ENCODE measurements around the gene DCLK1. TPM values are rescaled to one million over a fixed set of nuclear protein-coding genes. Genes with fewer than 3 reads are reported as not detected.

DCLK1 gene
- total and polyA plus RNA-seq, 10 donors, result 2.0 to 22.1 (median 11.7) TPM

DNA sequence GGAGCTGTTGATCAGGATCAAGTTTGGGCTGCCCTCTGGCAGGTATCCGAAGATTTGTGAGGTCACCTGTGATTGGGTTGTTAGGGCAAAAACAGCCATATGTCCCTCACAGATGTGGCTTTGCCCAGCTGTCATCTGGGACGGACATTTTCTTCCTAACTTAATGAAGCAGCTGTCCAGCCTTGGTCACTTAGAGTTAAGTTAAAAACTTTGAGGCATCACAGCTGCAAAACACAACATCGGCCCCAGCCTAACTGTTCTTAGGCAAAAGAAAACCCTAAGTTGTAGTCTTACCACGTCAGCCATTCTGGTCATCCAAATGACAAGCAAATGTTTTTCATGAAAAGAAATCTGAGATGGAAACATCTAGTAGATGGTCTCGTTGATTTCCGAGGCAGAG, 318.4 kb downstream of the DCLK1 start:
- Histone ChIP-seq H3K27me3 (replicated peaks in 1 of 7) (no peaks in the 10 kb centered on the region), H3K4me1 (no peaks in the 10 kb centered on the region), H3K36me3 (no peaks in the 10 kb centered on the region), H3K27ac (no peak overlapping the region), H3K9me3 (no peaks in the 10 kb centered on the region), H3K4me3 (no peak overlapping the region)
- TF ChIP-seq POLR2A (IDR thresholded peaks at IDR 0.05) (no peak), POLR2AphosphoS5 (IDR thresholded peaks at IDR 0.05) (no peak)
- TF ChIP-seq, protein P1, sequence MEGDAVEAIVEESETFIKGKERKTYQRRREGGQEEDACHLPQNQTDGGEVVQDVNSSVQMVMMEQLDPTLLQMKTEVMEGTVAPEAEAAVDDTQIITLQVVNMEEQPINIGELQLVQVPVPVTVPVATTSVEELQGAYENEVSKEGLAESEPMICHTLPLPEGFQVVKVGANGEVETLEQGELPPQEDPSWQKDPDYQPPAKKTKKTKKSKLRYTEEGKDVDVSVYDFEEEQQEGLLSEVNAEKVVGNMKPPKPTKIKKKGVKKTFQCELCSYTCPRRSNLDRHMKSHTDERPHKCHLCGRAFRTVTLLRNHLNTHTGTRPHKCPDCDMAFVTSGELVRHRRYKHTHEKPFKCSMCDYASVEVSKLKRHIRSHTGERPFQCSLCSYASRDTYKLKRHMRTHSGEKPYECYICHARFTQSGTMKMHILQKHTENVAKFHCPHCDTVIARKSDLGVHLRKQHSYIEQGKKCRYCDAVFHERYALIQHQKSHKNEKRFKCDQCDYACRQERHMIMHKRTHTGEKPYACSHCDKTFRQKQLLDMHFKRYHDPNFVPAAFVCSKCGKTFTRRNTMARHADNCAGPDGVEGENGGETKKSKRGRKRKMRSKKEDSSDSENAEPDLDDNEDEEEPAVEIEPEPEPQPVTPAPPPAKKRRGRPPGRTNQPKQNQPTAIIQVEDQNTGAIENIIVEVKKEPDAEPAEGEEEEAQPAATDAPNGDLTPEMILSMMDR (IDR thresholded peaks at IDR 0.05 in 8 of 11, conservative IDR thresholded peaks at IDR 0.05 in 3 of 11), result no peak
- intact Hi-C loops (cut with DNase I; ENCODE audit: low total_unique reads), result no loop called here
- DNase-seq, result no peak
- WGBS, 5 donors, result 66 to 79% (median 71%) methylated on average over 6 of the region's 6 CpGs

DNA sequence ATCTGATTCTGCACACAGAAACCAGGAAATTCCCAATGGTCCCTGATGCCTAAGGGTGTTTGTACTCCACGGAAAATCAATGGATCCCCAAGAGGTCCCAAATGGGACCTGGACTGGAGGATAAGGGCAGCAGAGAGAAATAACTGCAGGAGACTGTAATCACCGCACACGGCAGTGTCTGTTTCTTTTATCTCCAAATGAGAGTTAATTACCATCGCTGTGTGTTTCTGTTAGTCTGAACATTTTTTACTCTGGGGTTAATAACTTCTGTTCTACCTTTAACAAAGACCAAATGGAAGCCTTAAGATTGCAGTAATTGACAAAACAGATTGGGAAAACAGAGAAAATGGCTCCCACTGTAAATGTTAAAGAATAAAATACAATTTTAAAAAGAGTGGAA, 320.9 kb downstream of the DCLK1 start:
- H3K27ac ChIP-seq, result no peak overlapping the region
- no peaks in the 10 kb centered on the region for H3K27me3 ChIP-seq (replicated peaks in 1 of 7)
- H3K9me3 ChIP-seq, result no peaks in the 10 kb centered on the region
- H3K4me1 ChIP-seq, result no peaks in the 10 kb centered on the region
- intact Hi-C loops (cut with DNase I; ENCODE audit: low total_unique reads), result no loop called here
- no peak for TF ChIP-seq POLR2A (IDR thresholded peaks at IDR 0.05)
- 83 to 96% (median 85%) methylated on average over 4 of the region's 4 CpGs for WGBS, 5 donors
- H3K4me3 ChIP-seq, result no peak overlapping the region
- DNase-seq, result no peak
- no peaks in the 10 kb centered on the region for H3K36me3 ChIP-seq

DNA sequence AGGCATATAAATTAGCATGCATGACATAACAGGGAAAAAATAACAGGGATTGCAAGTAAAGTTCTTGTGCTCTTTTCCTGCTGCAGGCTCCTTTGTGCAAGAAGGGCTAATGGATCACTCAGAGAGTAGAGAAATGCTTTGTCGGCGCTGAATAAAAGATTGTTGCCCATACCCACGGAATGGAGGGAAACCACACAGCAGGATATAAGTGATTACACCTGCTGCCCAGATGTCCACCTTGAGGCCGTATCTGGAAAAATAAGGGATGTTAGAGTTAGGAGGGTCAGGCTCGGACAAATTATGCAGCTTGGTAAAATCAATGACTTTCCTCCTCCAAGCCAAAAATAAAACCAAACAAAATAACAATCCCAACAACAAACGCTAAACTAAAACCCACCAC, 322.3 kb downstream of the DCLK1 start:
- Histone ChIP-seq H3K9me3 (no peaks in the 10 kb centered on the region), H3K27ac (no peak overlapping the region), H3K36me3 (no peaks in the 10 kb centered on the region), H3K4me3 (no peak overlapping the region), H3K4me1 (no peaks in the 10 kb centered on the region), H3K27me3 (replicated peaks in 1 of 7) (no peaks in the 10 kb centered on the region)
- no peak for DNase-seq
- intact Hi-C loops (cut with DNase I; ENCODE audit: low total_unique reads), result no loop called here
- 88 to 94% (median 92%) methylated on average over 6 of the region's 6 CpGs for WGBS, 5 donors
- TF ChIP-seq POLR2AphosphoS5 (IDR thresholded peaks at IDR 0.05) (no peak), POLR2A (IDR thresholded peaks at IDR 0.05) (no peak)
- TF ChIP-seq, protein P1 (IDR thresholded peaks at IDR 0.05 in 8 of 11, conservative IDR thresholded peaks at IDR 0.05 in 3 of 11), result no peak

DNA sequence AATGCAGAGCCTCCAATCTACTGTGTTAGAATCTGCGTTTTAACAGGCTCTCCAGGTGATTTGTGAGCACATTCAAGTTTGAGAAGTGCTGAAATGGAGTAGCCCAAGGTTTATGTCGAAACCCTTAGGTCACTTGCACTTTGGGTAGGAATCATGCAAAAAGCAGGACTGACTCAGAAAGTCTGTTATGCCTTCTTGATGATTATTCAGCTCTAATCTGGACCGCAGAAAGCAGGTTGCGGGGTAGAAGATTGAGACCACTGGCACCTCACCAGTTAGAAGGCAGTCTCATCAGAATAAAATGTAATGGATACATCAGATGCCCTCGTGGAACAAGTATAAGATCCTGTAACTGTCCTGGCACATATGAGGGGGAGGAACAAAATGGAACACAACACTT, 326.3 kb downstream of the DCLK1 start:
- H3K9me3 ChIP-seq, result no peaks in the 10 kb centered on the region
- no peaks in the 10 kb centered on the region for H3K27me3 ChIP-seq (replicated peaks in 1 of 7)
- no peaks in the 10 kb centered on the region for H3K36me3 ChIP-seq
- no peak overlapping the region for H3K4me3 ChIP-seq
- WGBS, 5 donors, result 82 to 88% (median 84%) methylated on average over 5 of the region's 5 CpGs
- intact Hi-C loops (cut with DNase I; ENCODE audit: low total_unique reads), result no loop called here
- DNase-seq, result no peak
- H3K4me1 ChIP-seq, result no peaks in the 10 kb centered on the region
- TF ChIP-seq, protein P1 (IDR thresholded peaks at IDR 0.05 in 8 of 11, conservative IDR thresholded peaks at IDR 0.05 in 3 of 11), result no peak
- TF ChIP-seq POLR2AphosphoS5 (IDR thresholded peaks at IDR 0.05), result no peak
- no peak for TF ChIP-seq POLR2A (IDR thresholded peaks at IDR 0.05)
- no peak overlapping the region for H3K27ac ChIP-seq

DNA sequence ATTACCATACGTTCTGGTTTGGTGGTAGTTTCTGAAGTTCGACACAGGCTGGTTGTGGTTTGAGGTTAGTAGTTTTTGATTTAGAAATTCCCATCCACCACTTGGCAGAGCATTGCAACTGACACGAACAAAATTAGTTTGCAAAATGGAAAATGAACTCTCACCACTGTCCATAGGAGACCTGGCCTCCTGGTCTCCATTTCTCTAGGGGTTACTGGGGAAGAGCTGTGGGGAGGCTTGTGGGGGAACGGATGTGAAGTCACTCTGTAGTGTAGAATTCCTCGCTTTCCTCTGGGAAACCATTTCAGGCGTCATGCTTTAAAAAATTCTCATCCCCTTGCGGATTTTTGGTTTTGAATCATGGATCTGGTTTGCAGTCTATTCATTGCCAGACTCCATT, 333.2 kb downstream of the DCLK1 start:
- Histone ChIP-seq H3K27me3 (replicated peaks in 1 of 7) (no peaks in the 10 kb centered on the region), H3K9me3 (no peaks in the 10 kb centered on the region), H3K4me1 (no peaks in the 10 kb centered on the region), H3K36me3 (no peaks in the 10 kb centered on the region), H3K27ac (no peak overlapping the region), H3K4me3 (no peak overlapping the region)
- intact Hi-C loops (cut with DNase I; ENCODE audit: low total_unique reads), result no loop called here
- WGBS, 5 donors, result 60 to 86% (median 82%) methylated on average over 7 of the region's 7 CpGs
- no peak for DNase-seq
- TF ChIP-seq, protein P1 (IDR thresholded peaks at IDR 0.05 in 8 of 11, conservative IDR thresholded peaks at IDR 0.05 in 3 of 11), result no peak
- TF ChIP-seq POLR2AphosphoS5 (IDR thresholded peaks at IDR 0.05), result no peak
- no peak for TF ChIP-seq POLR2A (IDR thresholded peaks at IDR 0.05)

All from spleen (tissue), 11 donors.